MM.1S (cell line): ENCODE measurements around the gene FBXO38.

Experiments
- CTCF ChIP-seq: fragments of 300-600 bp; sonication (generic); IDR thresholded peaks from 2 replicates; pipeline ENCODE4 v1.5.1; 2016; ENCODE audit warnings: antibody characterized with exemption, low read length, mixed read lengths
- EZH2 ChIP-seq: fragments of 300-600 bp; sonication (generic); optimal IDR thresholded peaks from 2 replicates; pipeline ENCODE3; 2017; ENCODE audit warnings: low read depth, mild to moderate bottlenecking, antibody characterized with exemption, low read length, mixed read lengths
- EZH2phosphoT487 ChIP-seq: fragments of 300-600 bp; sonication (generic); IDR thresholded peaks from 2 replicates; pipeline ENCODE4 v1.6.1; 2018; ENCODE audit warnings: antibody characterized with exemption, low read length

DNA sequence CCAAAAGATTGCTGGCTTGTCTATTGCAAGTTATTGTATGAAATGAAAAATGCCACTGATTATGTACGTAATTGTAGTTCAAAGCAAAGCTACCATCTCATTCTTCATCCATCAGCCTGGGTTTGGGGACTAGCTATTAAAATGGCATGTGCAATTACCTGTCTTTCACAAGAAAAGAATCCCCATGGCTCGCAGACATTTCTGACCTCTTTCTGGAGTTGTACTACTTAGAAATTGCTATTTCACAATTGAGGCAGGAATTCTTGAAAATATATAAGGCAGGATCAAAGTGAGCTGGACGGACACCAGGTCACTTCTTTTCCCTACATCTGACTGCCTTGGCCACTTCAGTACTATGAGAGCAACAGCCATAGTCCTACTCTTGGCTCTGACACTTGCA, 48.5 kb upstream of the FBXO38 start, which contains the start of gene SPINK9:
- TF ChIP-seq CTCF (no peak), EZH2 (no peak), EZH2phosphoT487 (no peak)
